ENCODE data around the gene WDR7.
"Not testable (repeated sequence)": the region's sequence is repeated elsewhere in the genome, so short reads cannot be mapped to it uniquely, and the experiment has no call there.

WDR7 gene

DNA sequence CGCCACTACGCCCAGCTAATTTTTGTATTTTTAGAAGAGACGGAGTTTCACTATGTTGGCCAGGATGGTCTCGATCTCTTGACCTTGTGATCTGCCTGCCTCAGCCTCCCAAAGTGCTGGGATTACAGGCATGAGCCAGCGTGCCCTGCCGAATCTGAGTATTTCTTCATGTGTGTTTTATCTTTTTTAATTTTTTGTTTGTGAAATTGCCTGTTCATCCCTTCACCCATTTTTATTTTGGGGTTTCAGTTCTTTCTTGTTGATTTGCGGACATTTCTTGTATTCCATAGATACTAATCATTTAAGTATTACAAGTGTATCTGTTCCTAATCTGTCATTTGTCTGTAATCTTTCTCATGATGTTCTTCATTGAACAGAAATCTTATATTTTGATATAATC, 3.1 kb downstream of the WDR7 start:
- not testable (repeated sequence) for DNase-seq (ENCODE audit: low read depth)

DNA sequence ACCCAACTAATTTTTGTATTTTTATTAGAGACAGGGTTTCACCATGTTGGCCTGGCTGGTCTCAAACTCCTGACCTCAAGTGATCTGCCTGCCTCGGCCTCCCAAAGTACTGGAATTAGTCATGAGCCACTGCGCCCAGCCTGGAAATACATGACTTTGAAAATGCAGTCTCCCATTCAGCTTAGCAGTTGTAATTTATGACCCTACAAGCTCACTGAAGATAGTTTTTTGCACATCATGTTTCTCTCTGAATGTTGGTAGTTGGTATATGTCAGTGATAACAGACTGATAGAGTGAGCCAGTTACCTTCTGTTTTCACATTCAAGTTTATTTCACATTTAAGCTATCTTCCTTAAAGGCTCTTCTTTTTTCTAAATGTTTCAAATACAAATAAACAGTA, 7.1 kb downstream of the WDR7 start:
- DNase-seq (ENCODE audit: low read depth): no peak

DNA sequence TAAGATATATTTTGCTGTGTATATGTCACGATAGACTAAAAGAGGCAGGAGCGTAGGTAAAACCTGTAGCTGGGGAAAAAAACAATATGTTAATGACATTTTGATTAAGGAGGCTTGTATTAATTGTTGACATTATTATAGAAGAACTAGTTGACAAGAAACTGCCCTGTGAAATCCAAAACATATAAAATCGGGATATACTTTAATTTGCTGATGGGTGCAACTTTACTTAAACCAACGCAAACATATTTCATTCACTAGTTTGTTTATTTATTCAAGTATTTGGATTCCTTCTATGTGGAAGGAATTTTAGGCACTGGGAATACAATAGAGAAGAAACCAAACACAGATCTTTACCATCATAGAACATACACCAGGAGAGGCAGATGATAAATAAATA, 8.0 kb downstream of the WDR7 start:
- DNase-seq (ENCODE audit: low read depth): no peak

DNA sequence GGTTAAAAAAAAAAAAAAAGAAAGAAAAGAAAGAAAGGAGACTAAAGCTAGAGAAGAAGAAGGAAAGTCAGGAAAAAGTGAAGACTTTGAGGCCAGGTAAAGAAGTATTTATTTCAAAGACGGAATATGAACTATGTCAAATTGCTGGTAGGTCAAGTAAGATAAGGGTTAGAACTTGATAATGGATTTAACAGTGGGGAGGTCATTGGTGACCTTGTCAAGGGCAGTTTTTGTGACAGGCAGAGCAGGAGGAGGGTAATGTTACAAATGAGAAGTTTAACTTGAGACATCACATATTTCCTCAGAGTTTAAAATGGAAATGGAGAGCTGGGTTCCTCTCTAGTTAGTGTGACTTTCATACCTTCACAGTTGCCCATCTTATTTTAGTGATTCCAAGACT, 9.5 kb downstream of the WDR7 start:
- no peak for DNase-seq (ENCODE audit: low read depth)

DNA sequence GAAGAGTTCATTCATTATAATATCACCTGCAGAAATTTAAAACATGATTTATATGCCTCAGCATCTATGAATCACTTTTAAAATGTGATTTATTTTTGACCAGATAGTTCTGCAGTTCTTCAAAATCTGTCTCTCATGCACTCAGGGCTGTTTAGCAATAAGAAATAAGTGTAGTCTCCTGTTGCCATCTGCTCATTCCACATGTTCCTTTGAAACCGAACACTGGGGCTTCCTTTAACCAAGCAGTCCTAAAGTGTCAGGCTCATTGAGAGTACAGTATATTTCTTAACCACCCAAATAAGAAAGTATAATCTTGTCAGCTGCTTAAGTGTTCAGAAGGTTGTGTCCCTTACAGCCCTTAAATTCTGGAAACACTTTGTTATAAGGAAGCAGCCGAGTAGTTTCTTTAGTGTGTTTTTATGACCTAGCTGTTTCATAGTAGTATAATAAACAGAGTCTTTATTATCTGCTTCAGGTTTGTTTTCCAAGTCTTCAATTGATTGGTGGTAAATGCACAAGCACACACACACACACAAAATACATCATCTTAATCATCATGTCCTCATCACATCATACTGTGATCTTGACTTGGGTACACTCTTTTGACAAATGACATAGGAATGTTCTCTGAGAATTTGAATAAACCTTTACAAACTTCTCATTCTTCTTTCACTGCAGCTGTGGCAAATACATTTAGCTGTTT, 10.4 kb downstream of the WDR7 start:
- no peak for DNase-seq (ENCODE audit: low read depth)

DNA sequence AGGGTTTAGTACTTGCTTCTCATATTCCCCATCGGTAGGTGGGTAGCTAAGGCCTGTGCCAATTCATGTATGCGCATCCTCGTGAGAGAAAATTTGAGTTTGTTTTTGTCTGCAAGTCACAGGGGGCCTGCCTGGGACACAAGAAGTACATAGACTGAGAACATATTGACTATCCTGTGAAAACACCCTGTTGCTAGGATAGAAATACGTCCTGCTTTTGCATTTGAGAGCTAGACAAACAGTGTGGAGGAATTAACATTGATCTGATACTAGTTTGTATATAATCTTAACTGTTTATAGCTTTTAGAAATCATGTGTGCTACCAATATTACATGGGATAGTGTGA, 10.9 kb downstream of the WDR7 start:
- no peak for DNase-seq (ENCODE audit: low read depth)

DNA sequence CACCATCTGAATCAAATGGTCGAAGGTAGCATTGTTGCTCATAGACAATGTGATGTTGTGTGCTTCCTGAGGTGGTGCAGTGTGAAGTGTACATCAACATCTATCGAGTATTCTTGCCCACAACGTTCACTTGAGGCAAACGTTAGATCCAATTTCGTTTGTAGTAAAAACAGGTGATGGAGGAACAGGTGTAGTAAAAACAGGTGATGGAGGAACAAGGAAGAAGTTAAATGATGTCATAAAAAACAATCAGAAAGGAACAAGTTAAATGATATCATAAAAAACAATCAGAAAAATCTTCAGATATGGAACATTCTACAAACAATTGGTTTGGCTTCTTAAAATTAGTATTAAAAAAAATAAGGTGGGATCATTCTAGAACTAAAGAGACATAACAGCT, 11.3 kb downstream of the WDR7 start:
- no peak for DNase-seq (ENCODE audit: low read depth)

DNA sequence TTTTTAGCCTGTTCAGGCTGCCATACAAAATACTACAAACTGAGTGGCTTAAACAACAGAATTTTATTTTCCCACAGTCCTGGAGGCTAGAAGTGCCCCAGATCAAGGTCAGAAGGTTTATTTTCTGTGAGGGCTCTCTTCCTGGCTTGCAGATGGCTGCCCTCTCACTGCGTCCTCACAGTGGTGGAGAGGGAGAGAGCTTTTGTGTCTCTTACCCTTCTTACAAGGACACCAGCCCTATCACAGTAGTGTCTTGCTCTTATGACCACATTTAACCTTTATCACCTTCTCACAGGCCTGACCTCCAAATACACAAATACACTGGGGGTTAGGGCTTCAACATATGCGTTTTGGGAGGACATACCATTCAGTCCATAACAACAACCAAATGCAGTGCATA, 11.7 kb downstream of the WDR7 start:
- no peak for DNase-seq (ENCODE audit: low read depth)

DNA sequence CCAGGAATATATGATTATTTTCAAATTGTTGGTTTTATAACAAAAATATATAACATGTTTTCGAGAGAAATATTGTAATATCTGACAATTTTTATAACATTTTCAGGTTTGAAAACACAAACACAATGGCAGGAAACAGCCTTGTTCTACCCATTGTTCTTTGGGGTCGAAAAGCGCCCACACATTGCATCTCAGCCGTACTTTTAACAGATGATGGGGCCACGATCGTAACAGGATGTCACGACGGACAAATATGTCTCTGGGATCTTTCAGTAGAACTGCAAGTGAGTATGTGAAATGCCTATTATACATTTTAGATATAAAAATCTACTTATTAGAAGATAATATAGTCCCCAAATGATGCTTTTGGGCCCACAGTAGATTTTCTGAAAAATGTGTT, 21.2 kb downstream of the WDR7 start:
- DNase-seq (ENCODE audit: low read depth): no peak

DNA sequence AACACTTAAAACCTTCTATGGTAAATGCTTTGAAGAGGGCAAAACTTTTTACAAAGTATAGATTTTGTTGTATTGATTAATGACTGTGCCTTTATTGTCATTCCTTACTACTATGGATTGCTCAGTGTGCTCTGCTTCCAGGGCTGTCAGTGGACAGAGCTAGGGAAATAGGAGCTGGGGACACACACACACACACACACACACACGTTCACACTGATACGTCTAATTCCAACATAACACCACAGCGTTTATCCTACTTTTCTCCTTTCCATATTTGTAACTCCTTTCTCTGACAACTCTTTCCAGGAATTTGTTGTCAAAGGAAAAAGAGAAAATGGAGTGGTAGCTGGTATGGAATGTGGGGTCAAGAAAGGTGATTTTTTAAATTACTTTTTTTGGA, 21.8 kb downstream of the WDR7 start:
- DNase-seq (ENCODE audit: low read depth): no peak

DNA sequence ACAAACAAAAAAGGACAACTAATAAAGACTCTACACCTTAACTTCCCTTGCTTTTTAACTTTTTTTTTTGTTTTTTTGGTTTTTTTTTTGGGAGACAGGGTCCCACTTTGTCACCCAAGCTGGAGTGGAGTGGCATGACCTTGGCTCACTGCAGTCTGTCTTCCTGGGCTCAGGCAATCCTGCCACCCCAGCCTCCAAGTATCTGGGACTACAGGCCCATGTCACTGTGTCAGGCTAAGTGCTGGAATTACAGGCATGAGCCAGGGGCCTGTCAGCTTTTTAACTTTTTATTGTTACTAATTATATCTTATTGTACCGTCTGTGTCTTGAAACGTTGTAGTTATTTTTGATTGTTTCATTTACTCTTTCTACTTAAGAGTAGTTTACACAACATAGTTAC, 25.5 kb downstream of the WDR7 start:
- no peak for DNase-seq (ENCODE audit: low read depth)

DNA sequence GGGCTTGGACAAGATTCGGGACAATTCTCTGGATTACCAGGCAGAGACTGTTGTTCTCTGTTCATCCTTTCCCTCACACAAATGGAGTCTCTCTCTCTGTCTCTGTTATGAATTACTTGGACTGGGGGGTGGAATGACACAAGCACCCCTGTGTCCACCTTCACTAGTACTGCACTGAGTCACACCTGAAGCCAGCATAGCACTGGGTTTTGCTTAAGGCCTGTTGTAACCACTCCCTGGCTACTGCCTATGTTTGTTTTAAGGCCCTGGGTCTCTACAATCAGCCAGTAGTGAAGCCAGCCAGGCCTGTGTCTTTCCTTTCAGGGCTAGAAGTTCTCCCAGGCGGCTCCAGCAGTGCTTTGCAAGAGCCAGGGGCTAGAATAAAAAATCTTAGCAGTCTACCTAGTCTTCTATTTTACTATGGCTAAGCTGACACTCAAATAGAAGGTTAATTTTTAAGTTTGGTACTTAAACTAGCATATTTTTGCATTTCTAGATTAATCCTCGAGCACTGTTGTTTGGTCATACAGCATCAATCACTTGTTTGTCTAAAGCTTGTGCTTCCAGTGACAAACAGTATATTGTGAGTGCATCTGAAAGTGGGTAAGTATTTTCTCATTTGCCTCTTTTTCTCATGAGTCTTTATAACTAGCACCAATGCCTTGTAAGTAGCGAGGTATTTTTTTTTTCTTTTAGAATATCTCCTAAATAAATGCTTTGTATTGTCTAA, 27.8 kb downstream of the WDR7 start:
- no peak for DNase-seq (ENCODE audit: low read depth)

DNA sequence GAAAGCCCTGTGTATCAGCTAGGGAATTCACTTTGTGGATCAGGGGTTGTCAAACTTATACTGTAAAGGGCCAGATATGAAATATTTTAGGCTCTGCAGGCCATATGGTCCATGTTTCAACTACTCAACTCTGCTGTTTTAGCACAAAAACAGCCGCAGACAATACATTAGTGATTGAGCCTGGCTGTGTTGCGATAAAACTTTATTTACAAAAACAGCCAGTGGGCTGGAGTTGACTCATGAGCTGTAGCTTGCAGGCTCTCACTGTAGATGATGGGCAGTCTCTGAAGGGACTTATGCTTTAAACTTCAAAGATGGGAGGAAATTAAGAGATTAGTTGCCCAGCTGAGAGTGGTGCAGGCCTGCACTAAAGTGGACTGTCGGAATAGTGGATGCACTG, 33.1 kb downstream of the WDR7 start:
- DNase-seq (ENCODE audit: low read depth): no peak

DNA sequence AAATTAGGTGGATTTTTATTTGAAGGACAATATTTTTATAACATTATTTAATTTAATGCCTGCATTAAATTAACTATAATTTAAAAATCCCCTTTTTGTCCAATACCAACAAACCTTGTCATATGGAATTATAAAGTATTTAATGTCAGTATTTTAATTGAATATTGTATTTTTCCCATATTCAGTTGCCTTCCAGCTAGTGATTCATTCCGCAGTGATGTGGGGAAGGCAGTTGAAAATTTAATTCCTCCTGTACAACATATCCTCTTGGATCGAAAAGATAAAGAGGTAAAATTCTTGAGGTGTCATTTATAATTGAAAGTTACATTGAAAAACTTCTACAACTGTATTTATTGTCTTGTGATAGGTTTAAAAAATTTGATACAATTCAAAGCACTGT, 40.4 kb downstream of the WDR7 start:
- DNase-seq (ENCODE audit: low read depth): no peak

DNA sequence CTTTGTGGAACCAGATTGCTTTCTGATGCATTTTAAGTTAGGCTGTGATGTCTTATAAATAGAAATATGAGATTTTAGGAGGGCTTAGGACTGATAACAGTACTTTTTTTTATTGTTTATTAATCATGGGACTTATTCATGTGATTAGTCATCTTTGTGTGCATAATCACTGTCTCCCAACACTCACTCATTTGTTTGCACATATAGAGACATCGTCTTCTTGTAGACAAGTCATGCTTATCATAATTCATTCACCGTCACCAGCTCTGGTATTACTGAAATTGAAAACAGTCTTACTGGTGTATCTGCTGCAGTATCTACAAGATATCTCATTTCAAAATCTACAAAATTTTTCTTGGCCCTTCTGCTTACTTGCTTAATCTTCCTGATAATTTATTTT, 45.8 kb downstream of the WDR7 start:
- no peak for DNase-seq (ENCODE audit: low read depth)

DNA sequence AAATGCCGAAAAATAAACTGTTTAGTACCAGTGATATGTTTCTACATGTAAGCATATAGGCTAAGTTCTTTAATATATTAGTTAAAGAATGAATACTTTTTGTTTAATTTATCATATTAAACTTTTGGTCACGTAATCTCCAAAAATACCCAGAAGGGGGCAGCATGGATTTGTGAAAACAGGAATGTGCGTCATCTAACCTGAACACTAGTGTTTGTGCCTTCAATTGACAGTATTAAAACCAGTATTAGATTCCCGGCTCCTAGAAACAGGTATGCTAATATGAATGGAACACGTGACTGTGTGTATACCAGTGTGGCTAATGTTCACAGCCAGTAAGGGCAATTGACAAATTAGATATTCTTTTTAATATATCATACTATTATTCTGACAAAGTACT, 51.8 kb downstream of the WDR7 start:
- no peak for DNase-seq (ENCODE audit: low read depth)

DNA sequence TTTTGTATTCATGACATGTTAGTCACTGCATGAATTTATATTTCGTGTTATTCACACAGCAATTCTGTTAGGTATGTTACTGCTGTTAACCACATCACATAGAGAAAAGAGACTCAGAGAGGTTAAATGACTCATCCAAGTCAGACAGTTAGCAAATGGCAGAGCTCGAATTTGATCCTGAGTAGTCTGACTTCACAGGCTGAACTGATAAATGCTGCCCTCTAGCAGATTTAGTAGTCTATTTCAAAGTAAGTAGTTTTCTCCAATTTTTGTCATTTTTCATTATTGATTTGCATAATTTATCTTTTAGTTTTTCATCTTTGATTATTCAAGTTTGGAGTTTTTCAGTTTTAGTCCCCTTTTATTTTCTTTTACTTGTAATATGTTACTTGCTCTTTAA, 58.3 kb downstream of the WDR7 start:
- DNase-seq (ENCODE audit: low read depth): no peak

DNA sequence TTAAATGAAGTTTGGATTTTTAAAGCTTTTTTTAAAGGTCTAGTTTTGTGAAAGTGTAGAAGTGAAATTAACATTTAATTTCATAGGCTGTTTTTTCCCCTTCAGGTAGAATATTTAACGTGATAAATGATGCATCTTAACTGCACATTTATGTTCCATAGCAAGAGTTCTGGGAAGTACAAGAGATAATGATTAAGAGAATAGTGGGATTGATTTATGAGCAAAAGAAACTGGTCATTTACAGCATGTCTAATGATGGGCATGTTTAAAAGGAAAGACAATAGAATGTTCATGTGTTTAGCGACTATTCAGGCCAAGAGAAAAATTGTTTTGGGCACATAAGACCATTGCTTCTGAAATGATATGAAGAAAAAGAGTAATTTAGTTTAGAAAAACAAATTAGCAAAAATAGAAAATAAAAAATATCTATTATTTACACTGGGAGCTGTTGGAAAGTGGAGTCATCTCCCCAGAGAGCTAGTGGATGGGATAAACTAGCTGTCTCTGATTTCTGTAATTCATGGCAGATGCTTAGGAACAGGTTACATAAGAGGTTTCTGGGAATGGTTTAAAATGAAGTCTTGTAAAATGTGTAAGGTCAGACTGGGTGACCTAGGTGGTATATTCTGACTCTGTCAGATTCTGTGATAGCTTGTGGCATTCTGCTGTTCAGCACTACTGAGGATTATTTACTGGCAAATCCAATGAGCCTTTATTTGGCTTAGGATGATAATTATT, 60.7 kb downstream of the WDR7 start:
- DNase-seq (ENCODE audit: low read depth): no peak

DNA sequence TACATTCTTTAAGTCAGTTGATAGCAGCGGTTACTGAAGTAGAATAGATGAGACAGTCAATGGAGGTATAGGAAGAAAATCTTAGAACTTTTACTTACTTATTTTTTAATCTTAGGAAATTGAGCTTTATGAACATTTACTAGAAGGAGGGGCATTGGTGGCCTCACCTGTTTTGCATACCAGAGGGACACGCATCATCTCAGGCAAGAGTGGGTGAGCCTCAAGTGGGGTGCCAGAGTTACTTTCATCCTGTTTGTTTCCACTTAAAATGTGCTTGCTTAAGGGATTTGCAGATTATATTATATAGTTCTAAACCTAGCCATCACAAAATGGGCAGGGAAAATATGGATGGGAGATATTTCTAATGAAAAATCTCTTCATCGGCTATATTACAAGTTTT, 61.6 kb downstream of the WDR7 start:
- DNase-seq (ENCODE audit: low read depth): no peak

DNA sequence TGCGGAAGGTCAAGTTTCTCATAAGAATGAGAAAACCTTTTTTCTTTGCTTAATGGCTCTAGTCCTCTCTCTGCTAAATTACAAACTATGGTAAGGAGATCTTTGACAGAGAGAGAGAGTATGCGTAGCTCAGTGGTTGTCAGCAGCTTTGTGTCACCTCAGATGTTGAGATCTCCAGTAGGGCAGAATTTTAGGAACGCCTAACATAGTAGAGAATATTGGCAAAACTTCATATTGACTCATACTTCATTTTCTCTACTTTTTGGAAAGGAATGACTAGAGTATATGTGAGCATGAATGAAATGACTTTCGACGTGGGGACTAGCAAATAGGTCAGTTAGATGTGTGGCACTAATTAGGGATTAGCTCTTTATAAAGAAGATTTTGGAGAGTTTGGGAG, 64.0 kb downstream of the WDR7 start:
- DNase-seq (ENCODE audit: low read depth): no peak

DNA sequence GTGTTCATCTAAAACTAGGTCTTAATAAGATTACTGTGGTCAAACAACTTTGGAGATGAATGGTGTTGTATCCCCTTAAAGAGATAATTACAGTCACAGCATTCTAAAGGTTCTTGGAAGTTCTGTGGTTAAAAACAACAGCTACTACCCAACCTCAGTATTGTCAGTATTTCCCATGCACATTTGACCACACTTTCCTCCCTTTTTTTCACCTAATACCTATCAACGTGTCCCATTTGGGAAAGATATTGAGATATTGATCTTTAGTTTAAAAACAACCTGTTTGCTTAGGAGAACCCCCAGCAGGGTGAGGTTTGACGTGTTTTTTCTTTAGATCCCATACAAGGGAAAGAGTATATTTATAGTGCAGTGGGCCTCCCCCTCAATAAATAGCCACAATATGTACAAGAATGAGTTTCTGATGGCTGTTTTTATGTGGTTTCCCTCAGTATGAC, 65.6 kb downstream of the WDR7 start:
- no peak for DNase-seq (ENCODE audit: low read depth)

DNA sequence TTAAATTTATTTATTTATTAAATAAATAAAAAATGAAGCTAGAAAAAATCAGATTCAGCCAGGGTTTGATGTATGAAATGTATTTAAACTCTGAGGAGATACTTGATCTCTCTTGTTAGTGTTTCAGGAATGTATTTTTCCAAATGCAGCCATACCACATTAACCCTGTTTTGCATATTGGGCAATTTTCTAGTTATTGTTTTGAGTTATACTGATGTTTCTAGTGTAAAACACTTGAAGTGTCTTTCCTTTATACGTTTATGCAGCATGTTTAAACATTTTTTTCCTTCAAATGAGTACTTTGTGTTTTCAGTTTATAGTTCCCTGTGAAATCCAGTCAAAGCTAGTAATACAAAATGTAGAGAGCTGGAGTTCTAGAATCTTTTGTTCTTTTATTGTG, 69.9 kb downstream of the WDR7 start:
- DNase-seq (ENCODE audit: low read depth): no peak

DNA sequence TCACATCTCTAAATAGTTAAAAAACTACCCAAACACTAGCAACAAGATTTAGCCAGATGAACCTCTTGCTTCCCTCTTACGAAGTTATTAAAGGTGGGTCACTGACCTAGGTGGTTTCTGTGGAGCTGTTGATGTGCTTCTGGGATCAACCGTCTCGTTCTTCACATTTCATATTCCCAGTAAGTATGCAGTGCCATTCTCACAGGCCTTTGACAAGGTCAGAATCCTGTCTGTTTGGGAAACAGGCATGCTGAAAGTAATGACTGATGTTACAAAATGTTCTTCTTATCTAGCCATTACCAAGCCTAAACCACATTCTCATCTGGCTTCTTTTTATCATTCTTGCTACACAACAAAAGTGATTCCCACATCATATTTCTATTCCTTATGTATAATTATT, 70.3 kb downstream of the WDR7 start:
- DNase-seq (ENCODE audit: low read depth): no peak
